ENCODE data around the gene PHTF1.

GRCh38 chr1:113665071-113665470 is 94.2 kb downstream of the PHTF1 start:
- TF ChIP-seq CTCF (IDR thresholded peaks at IDR 0.05 in 2 of 3, conservative IDR thresholded peaks at IDR 0.05 in 1 of 3; ENCODE audit: control insufficient read depth in 2 of 3, extremely low read depth in 1 of 3, insufficient read depth in 1 of 3, low read depth in 3 of 3, low read length in 3 of 3) (no peak), RAD21 (IDR thresholded peaks at IDR 0.05; ENCODE audit: insufficient read depth, low read depth, low read length) (no peak), EGR1 (IDR thresholded peaks at IDR 0.05; ENCODE audit: borderline replicate concordance in 1 of 2, low read depth in 2 of 2, low read length in 2 of 2) (no peak), POLR2AphosphoS2 (IDR thresholded peaks at IDR 0.05; ENCODE audit: low read depth, low read length) (no peak), POLR2A (IDR thresholded peaks at IDR 0.05; ENCODE audit: low read depth, low read length) (no peak), RFX5 (IDR thresholded peaks at IDR 0.05; ENCODE audit: low read depth, low read length) (no peak), EZH2 (IDR thresholded peaks at IDR 0.05; ENCODE audit: borderline replicate concordance, control insufficient read depth, low read depth, low read length) (no peak), GABPA (IDR thresholded peaks at IDR 0.05; ENCODE audit: low read depth) (no peak), HDGF (IDR thresholded peaks at IDR 0.05) (no peak), STAT3 (IDR thresholded peaks at IDR 0.05; ENCODE audit: low read depth, low read length) (no peak), RELB (IDR thresholded peaks at IDR 0.05; ENCODE audit: low read depth) (no peak), POLR2AphosphoS5 (IDR thresholded peaks at IDR 0.05; ENCODE audit: low read length) (no peak), CEBPZ (IDR thresholded peaks at IDR 0.05; ENCODE audit: low read depth, low read length) (no peak), FOXK2 (IDR thresholded peaks at IDR 0.05) (no peak)
